H9 (cell line): Measurements from ENCODE around the gene PKNOX2. TPM values are rescaled to one million over a fixed set of nuclear protein-coding genes. Genes with fewer than 3 reads are reported as not detected.

Experiments
- DNase-seq: peaks from one replicate; pipeline ENCODE4 v3.0.0-alpha.2; 2017
- H2AFZ ChIP-seq: one replicate; pipeline ENCODE4 v1.6.1; 2013; ENCODE audit warnings: mild to moderate bottlenecking, low read length, control low read depth, moderate library complexity
- H2AK5ac ChIP-seq: 2 replicates; pipeline ENCODE4 v1.6.1; 2013; ENCODE audit warnings: low read length, control low read depth, mixed read lengths; ENCODE audit not compliant: insufficient read length
- H2BK120ac ChIP-seq: one replicate; pipeline ENCODE4 v1.6.1; 2013; ENCODE audit warnings: low read depth, mild to moderate bottlenecking, low read length, control low read depth, inconsistent platforms; ENCODE audit not compliant: poor library complexity, severe bottlenecking
- H2BK12ac ChIP-seq: 2 replicates; pipeline ENCODE4 v1.6.1; 2013; ENCODE audit warnings: low read length, control low read depth, mixed read lengths, low read depth; ENCODE audit not compliant: insufficient read length
- H2BK15ac ChIP-seq: 2 replicates; pipeline ENCODE4 v1.6.1; 2013; ENCODE audit warnings: low read depth, low read length, control low read depth
- H2BK20ac ChIP-seq: one replicate; pipeline ENCODE4 v1.6.1; 2013; ENCODE audit warnings: low read depth, mild to moderate bottlenecking, low read length, control low read depth, inconsistent platforms; ENCODE audit not compliant: poor library complexity, severe bottlenecking
- H2BK5ac ChIP-seq: 2 replicates; pipeline ENCODE4 v1.6.1; 2013; ENCODE audit warnings: low read length, control low read depth, mixed read lengths; ENCODE audit not compliant: insufficient read length
- H3K14ac ChIP-seq: 2 replicates; pipeline ENCODE4 v1.6.1; 2013; ENCODE audit warnings: low read length, control low read depth; ENCODE audit not compliant: insufficient read depth
- H3K18ac ChIP-seq: 2 replicates; pipeline ENCODE4 v1.6.1; 2013; ENCODE audit warnings: low read depth, mild to moderate bottlenecking, mixed read lengths, low read length, control low read depth; ENCODE audit not compliant: insufficient read length
- H3K23ac ChIP-seq: 2 replicates; pipeline ENCODE4 v1.6.1; 2013; ENCODE audit warnings: low read length, control low read depth, mixed read lengths, low read depth; ENCODE audit not compliant: insufficient read length
- H3K23me2 ChIP-seq: 2 replicates; pipeline ENCODE4 v1.6.1; 2013; ENCODE audit warnings: low read depth, mild to moderate bottlenecking, mixed read lengths, low read length, control low read depth; ENCODE audit not compliant: insufficient read length, poor library complexity, severe bottlenecking
- H3K27ac ChIP-seq: 2 replicates; pipeline ENCODE4 v1.5.1; 2013; ENCODE audit warnings: low read length, control low read depth, mixed read lengths, low read depth; ENCODE audit not compliant: insufficient read length
- H3K27me3 ChIP-seq: 2 replicates; pipeline ENCODE4 v1.6.1; 2013; ENCODE audit warnings: low read length, control low read depth, inconsistent platforms; ENCODE audit not compliant: insufficient read depth
- H3K4ac ChIP-seq: 2 replicates; pipeline ENCODE4 v1.6.1; 2013; ENCODE audit warnings: low read depth, mild to moderate bottlenecking, control low read depth, inconsistent platforms, low read length, moderate library complexity
- H3K4me1 ChIP-seq: 2 replicates; pipeline ENCODE4 v1.6.1; 2013; ENCODE audit warnings: low read length, control low read depth, inconsistent platforms; ENCODE audit not compliant: insufficient read depth
- H3K4me2 ChIP-seq: 2 replicates; pipeline ENCODE4 v1.6.1; 2013; ENCODE audit warnings: low read length, control low read depth, mixed read lengths; ENCODE audit not compliant: insufficient read length, insufficient read depth
- H3K56ac ChIP-seq: 2 replicates; pipeline ENCODE4 v1.6.1; 2013; ENCODE audit warnings: low read depth, mild to moderate bottlenecking, mixed read lengths, low read length, control low read depth; ENCODE audit not compliant: insufficient read length
- H3K79me1 ChIP-seq: 2 replicates; pipeline ENCODE4 v1.6.1; 2013; ENCODE audit warnings: low read depth, mild to moderate bottlenecking, moderate library complexity, low read length, control low read depth, inconsistent platforms; ENCODE audit not compliant: insufficient read depth, poor library complexity, severe bottlenecking
- H3K79me2 ChIP-seq: 2 replicates; pipeline ENCODE4 v1.6.1; 2013; ENCODE audit warnings: low read length, control low read depth, inconsistent platforms; ENCODE audit not compliant: insufficient read depth
- H3K9ac ChIP-seq: 2 replicates; pipeline ENCODE4 v1.6.1; 2013; ENCODE audit warnings: low read length, control low read depth, mixed read lengths; ENCODE audit not compliant: insufficient read length; ENCODE audit errors: extremely low read depth
- H3K9me3 ChIP-seq: one replicate; pipeline ENCODE4 v1.6.1; 2013; ENCODE audit warnings: low read depth, low read length, inconsistent platforms; ENCODE audit not compliant: control insufficient read depth
- H3T11ph ChIP-seq: one replicate; pipeline ENCODE4 v1.6.1; 2013; ENCODE audit warnings: mild to moderate bottlenecking, low read length, control low read depth, inconsistent platforms
- H4K20me1 ChIP-seq: one replicate; pipeline ENCODE4 v1.6.1; 2013; ENCODE audit not compliant: control insufficient read depth, insufficient read length, insufficient read depth
- H4K5ac ChIP-seq: 2 replicates; pipeline ENCODE4 v1.6.1; 2013; ENCODE audit warnings: low read depth, mild to moderate bottlenecking, mixed read lengths, low read length, control low read depth; ENCODE audit not compliant: insufficient read length
- H4K8ac ChIP-seq: replicated peaks from 2 replicates; pipeline ENCODE4 v1.6.1; 2013; ENCODE audit warnings: low read length, control low read depth, mixed read lengths, low read depth; ENCODE audit not compliant: insufficient read length
- H4K91ac ChIP-seq: 2 replicates; pipeline ENCODE4 v1.6.1; 2013; ENCODE audit warnings: low read depth, mild to moderate bottlenecking, moderate library complexity, mixed read lengths, low read length, control low read depth; ENCODE audit not compliant: insufficient read length
- H3K27ac Mint-ChIP-seq, 3 experiments: 2 replicates in 2 of 3; 3 replicates in 1 of 3; pipeline ENCODE4 v1.8.0; 2020 to 2021; ENCODE audit warnings: mixed read lengths in 3 of 3, mild to moderate bottlenecking in 1 of 3, moderate library complexity in 1 of 3
- H3K27me3 Mint-ChIP-seq: 2 replicates; pipeline ENCODE4 v1.8.0; 2021; ENCODE audit warnings: low read depth, mild to moderate bottlenecking, moderate library complexity, mixed read lengths
- H3K36me3 Mint-ChIP-seq, 3 experiments: 2 replicates in 2 of 3; 3 replicates in 1 of 3; pipeline ENCODE4 v1.8.0; 2020 to 2021; ENCODE audit warnings: low read depth in 3 of 3, mixed read lengths in 3 of 3; ENCODE audit not compliant: insufficient read depth in 1 of 3
- H3K4me1 Mint-ChIP-seq, 2 experiments: 2 replicates each; pipeline ENCODE4 v1.8.0; 2020; ENCODE audit warnings: mixed read lengths in 2 of 2
- H3K4me3 Mint-ChIP-seq, 2 experiments: 2 replicates in 1 of 2; 3 replicates in 1 of 2; pipeline ENCODE4 v1.8.0; 2020 to 2021; ENCODE audit warnings: mild to moderate bottlenecking in 2 of 2, mixed read lengths in 2 of 2, moderate library complexity in 1 of 2
- H3K9me3 Mint-ChIP-seq, 2 experiments: 2 replicates in 1 of 2; 3 replicates in 1 of 2; pipeline ENCODE4 v1.8.0; 2020; ENCODE audit warnings: mild to moderate bottlenecking in 2 of 2, mixed read lengths in 2 of 2, moderate library complexity in 1 of 2
- WGBS: extraction: QIAGEN DNeasy Blood & Tissue Kit; methylation state at CpG from one replicate; pipeline ENCODE4 v1.1.7; 2013; ENCODE audit warnings: missing lambda C conversion rate, low lambda C conversion rate, mixed read lengths; ENCODE audit not compliant: insufficient read length; ENCODE audit errors: extremely low coverage; 5-methylcytosine and 5-hydroxymethylcytosine counted together
- total RNA-seq: library from RNA; stranded (reverse); gene quantifications from 2 replicates; pipeline ENCODE4 v1.2.1, GENCODE V29; 2021
- TF ChIP-seq, protein P1 (sequence below): fragments of 200-600 bp; sonication (generic); conservative IDR thresholded peaks from 3 replicates; pipeline ENCODE4 v1.8.0; 2021; ENCODE audit warnings: antibody characterized with exemption, mild to moderate bottlenecking

Gene PKNOX2
- total RNA-seq, 1 experiment from 2014 or later, result 1.3 TPM

DNA sequence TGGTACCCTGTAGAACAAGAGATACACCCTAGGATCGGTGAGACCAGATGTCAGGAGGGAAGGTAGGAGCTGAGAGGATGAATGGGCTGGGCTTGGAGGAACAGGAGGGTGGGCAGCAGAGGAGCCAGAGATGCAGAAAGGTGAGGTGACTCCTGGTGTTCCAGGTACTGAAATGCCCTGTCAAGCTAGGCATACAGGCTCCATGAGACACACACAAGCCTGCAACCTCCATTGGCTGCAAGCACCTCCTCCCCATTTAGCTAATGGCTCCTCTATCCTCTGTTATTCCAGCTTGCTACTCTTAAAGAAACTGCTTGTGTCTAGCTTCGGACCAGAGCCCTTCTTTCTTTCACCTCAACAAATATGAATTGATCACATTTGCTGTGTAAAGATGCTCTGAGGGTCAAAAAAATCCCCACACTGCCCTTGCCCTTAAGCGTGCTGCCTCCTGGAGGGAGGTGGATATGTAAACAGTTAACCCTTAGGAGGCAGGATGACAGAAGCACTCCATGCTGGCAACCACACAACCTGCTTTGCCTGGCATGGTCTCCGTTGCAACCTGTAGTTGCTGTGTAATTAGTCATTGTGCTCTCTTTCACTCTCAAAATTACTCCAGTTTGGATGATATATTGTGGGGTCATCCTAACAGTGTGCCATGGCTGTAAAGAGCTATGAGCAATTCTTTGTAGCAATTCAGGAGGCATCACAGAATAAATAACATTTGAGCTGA is 156.0 kb downstream of the PKNOX2 start:
- Histone ChIP-seq H3K18ac (no peak overlapping the region), H2BK120ac (no peak overlapping the region), H2AFZ (no peak overlapping the region), H2BK20ac (no peak overlapping the region), H4K5ac (no peak overlapping the region), H3K27me3 (no peaks in the 10 kb centered on the region), H3K27ac (no peak overlapping the region), H3K79me2 (no peaks in the 10 kb centered on the region), H4K91ac (no peak overlapping the region), H3K23ac (no peak overlapping the region), H3K23me2 (no peaks in the 10 kb centered on the region), H2BK15ac (no peak overlapping the region), H3K14ac (no peak overlapping the region), H2BK12ac (no peak overlapping the region), H3K9ac (no peak overlapping the region), H4K8ac (no peak overlapping the region), H4K20me1 (no peaks in the 10 kb centered on the region), H3T11ph (no peak overlapping the region), H2AK5ac (no peak overlapping the region), H3K4me1 (no peaks in the 10 kb centered on the region), H3K4me2 (no peak overlapping the region), H3K56ac (no peak overlapping the region), H3K4ac (no peak overlapping the region), H2BK5ac (no peak overlapping the region), H3K9me3 (no peaks in the 10 kb centered on the region), H3K79me1 (no peaks in the 10 kb centered on the region)
- peaks cover 6 to 9% of the 10 kb centered on the region in 2 experiments for H3K9me3 Mint-ChIP-seq
- H3K27ac Mint-ChIP-seq, result no peak overlapping the region; a peak in 1 of 7 replicates
- no peak for DNase-seq
- H3K4me1 Mint-ChIP-seq, result peaks cover 11 to 17% of the 10 kb centered on the region in 2 experiments
- H3K27me3 Mint-ChIP-seq, result peaks cover 12% of the 10 kb centered on the region
- no CpG with 5 or more reads among the region's 4 CpGs for WGBS
- no peak overlapping the region for H3K4me3 Mint-ChIP-seq
- TF ChIP-seq, protein P1, sequence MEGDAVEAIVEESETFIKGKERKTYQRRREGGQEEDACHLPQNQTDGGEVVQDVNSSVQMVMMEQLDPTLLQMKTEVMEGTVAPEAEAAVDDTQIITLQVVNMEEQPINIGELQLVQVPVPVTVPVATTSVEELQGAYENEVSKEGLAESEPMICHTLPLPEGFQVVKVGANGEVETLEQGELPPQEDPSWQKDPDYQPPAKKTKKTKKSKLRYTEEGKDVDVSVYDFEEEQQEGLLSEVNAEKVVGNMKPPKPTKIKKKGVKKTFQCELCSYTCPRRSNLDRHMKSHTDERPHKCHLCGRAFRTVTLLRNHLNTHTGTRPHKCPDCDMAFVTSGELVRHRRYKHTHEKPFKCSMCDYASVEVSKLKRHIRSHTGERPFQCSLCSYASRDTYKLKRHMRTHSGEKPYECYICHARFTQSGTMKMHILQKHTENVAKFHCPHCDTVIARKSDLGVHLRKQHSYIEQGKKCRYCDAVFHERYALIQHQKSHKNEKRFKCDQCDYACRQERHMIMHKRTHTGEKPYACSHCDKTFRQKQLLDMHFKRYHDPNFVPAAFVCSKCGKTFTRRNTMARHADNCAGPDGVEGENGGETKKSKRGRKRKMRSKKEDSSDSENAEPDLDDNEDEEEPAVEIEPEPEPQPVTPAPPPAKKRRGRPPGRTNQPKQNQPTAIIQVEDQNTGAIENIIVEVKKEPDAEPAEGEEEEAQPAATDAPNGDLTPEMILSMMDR, result 0 out of 3 replicates have a peak, but pooled peaks have one; percentile 31
- peaks cover 0 to 16% (median 8%) of the 10 kb centered on the region in 3 experiments; a peak in 5 of 7 replicates for H3K36me3 Mint-ChIP-seq
